Measurements from ENCODE around the gene TMEM178B. TPM values are rescaled to one million over a fixed set of nuclear protein-coding genes. Genes with fewer than 3 reads are reported as not detected.

TMEM178B gene
- total and polyA plus RNA-seq, 2 donors (not counting 1 experiment from before 2014, with no cell fraction given), result 0.28 to 0.96 TPM

DNA sequence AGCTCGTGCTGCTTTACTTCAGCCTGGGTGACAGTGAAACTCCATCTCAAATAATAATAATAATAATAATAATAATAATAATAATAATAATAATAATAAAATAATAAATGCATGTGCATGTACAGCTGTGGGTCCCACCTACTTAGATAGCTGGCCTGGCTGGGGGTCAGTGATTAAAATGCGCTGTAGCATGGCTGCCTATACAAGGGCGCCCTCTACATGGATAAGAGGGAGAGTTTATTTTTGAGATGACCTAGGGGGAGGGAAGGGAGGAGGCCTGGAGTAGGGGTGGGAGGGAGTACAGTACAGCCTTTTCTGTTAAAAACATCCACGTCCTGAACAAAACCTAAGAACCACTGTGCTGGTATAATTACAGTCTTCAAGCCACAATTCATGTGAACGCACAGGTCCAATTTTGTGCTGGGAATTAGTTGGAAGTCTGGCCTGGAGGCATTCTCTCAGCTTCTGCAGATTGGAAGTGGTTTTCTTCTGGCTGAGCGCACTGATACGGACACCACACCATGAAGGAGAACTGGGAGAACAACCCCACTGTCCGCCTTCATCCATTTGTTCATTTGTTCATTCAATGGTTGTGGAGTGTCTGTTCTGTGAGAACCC is 146.5 kb downstream of the TMEM178B start:
- H4K20me1 ChIP-seq (ENCODE audit: control insufficient read depth, insufficient read depth, low read length, poor library complexity, severe bottlenecking), result no peaks in the 10 kb centered on the region
- no peaks in the 10 kb centered on the region for H3K9me3 Mint-ChIP-seq (ENCODE audit: insufficient read depth)
- H3K4me1 ChIP-seq (ENCODE audit: control insufficient read depth in 2 of 2, insufficient read depth in 2 of 2, low read length in 2 of 2), result no peaks in the 10 kb centered on the region
- H3K79me2 ChIP-seq (ENCODE audit: control insufficient read depth, insufficient read depth, low read length), result no peaks in the 10 kb centered on the region
- CTCF ChIA-PET, result no interaction called here
- H3K27ac ChIP-seq (ENCODE audit: low read length in 2 of 2), result no peak overlapping the region
- H3K4me2 ChIP-seq (replicated peaks; ENCODE audit: low read depth, low read length, poor library complexity, severe bottlenecking), result no peak overlapping the region
- no peak overlapping the region for H3K27ac Mint-ChIP-seq
- no peak for DNase-seq
- TF ChIP-seq CTCF (IDR thresholded peaks at IDR 0.05) (no peak), EZH2 (IDR thresholded peaks at IDR 0.05; ENCODE audit: borderline replicate concordance, insufficient read depth, low read depth, low read length, poor library complexity, severe bottlenecking) (no peak)
- H3K27me3 Mint-ChIP-seq, result peaks cover 8% of the 10 kb centered on the region
- H3K36me3 ChIP-seq (replicated peaks in 1 of 2; ENCODE audit: control extremely low read depth in 1 of 2, control insufficient read depth in 1 of 2, extremely low read depth in 1 of 2, insufficient read depth in 2 of 2, low read length in 1 of 2), result no peaks in the 10 kb centered on the region
- no peak overlapping the region for H3K4me3 ChIP-seq (ENCODE audit: control extremely low read depth in 1 of 5, extremely low read depth in 1 of 5, insufficient read depth in 1 of 5, low read depth in 2 of 5, low read length in 4 of 5)
- H3K9me3 ChIP-seq (ENCODE audit: control extremely low read depth in 1 of 3, control insufficient read depth in 2 of 3, insufficient read depth in 1 of 3, low read length in 2 of 3), result no peaks in the 10 kb centered on the region
- intact Hi-C loops (cut with micrococcal nuclease), result no loop called here
- H3K27me3 ChIP-seq (replicated peaks in 1 of 4; ENCODE audit: control extremely low read depth in 1 of 4, control insufficient read depth in 3 of 4, insufficient read depth in 4 of 4, low read length in 3 of 4), result peaks cover 0 to 3% (median 0%) of the 10 kb centered on the region in 4 experiments
- POLR2A ChIA-PET, result no interaction called here
- H2AFZ ChIP-seq (ENCODE audit: insufficient read depth, low read depth, low read length, poor library complexity, severe bottlenecking), result no peak overlapping the region
- H3K4me1 Mint-ChIP-seq, result no peaks in the 10 kb centered on the region
- no peak overlapping the region for H3K4me3 Mint-ChIP-seq
- WGBS (ENCODE audit: insufficient coverage), result 100% methylated on average over 1 of the region's 8 CpGs
- no peak overlapping the region for H3K9ac ChIP-seq (ENCODE audit: low read length)
- no peak for ATAC-seq (ENCODE audit: low read depth)

DNA sequence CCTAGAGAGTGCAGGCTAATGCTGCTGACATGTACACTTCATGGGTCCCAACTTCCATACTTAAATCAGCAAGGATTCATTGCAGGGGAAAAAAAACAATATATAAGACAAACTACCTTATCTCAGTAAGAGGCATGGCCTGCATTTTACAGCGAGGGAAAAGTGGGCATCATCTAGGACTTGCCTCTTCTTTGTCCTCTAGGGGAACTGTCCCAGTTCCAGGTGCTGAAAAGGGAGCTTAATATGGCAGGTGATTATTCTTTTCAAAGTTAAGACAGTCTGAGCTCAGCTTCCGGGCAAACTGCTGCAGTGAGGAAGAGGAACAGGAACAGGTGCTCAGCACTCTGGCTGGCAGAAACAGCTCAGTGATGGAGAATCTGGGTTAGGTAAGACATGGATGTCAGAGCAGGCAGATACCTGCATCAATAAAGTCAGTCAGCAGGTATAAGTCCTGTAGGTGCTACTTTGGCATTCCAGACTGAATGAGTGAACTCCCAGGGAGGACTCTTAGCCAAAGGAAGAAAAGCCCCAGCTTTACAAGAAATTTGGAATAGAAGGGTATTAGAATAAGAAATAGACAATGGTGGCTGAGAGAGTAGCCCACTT is 147.2 kb downstream of the TMEM178B start:
- no peaks in the 10 kb centered on the region for H3K9me3 ChIP-seq (ENCODE audit: control extremely low read depth in 1 of 3, control insufficient read depth in 2 of 3, insufficient read depth in 1 of 3, low read length in 2 of 3)
- Mint-ChIP-seq H3K9me3 (ENCODE audit: insufficient read depth) (no peaks in the 10 kb centered on the region), H3K4me1 (peaks cover under 1% of the 10 kb centered on the region), H3K27me3 (peaks cover 8% of the 10 kb centered on the region), H3K27ac (no peak overlapping the region), H3K4me3 (no peak overlapping the region)
- 55% methylated on average over 2 of the region's 2 CpGs for WGBS (ENCODE audit: insufficient coverage)
- H4K20me1 ChIP-seq (ENCODE audit: control insufficient read depth, insufficient read depth, low read length, poor library complexity, severe bottlenecking), result no peaks in the 10 kb centered on the region
- intact Hi-C loops (cut with micrococcal nuclease), result no loop called here
- H3K4me1 ChIP-seq (ENCODE audit: control insufficient read depth in 2 of 2, insufficient read depth in 2 of 2, low read length in 2 of 2), result no peaks in the 10 kb centered on the region
- no peak for DNase-seq
- no peak overlapping the region for H3K27ac ChIP-seq (ENCODE audit: low read length in 2 of 2)
- no peaks in the 10 kb centered on the region for H3K79me2 ChIP-seq (ENCODE audit: control insufficient read depth, insufficient read depth, low read length)
- H3K4me2 ChIP-seq (replicated peaks; ENCODE audit: low read depth, low read length, poor library complexity, severe bottlenecking), result no peak overlapping the region
- ATAC-seq (ENCODE audit: low read depth), result no peak
- no peak overlapping the region for H2AFZ ChIP-seq (ENCODE audit: insufficient read depth, low read depth, low read length, poor library complexity, severe bottlenecking)
- ChIA-PET POLR2A (no interaction called here), CTCF (no interaction called here)
- TF ChIP-seq CTCF (IDR thresholded peaks at IDR 0.05) (no peak), EZH2 (IDR thresholded peaks at IDR 0.05; ENCODE audit: borderline replicate concordance, insufficient read depth, low read depth, low read length, poor library complexity, severe bottlenecking) (no peak)
- H3K4me3 ChIP-seq (ENCODE audit: control extremely low read depth in 1 of 5, extremely low read depth in 1 of 5, insufficient read depth in 1 of 5, low read depth in 2 of 5, low read length in 4 of 5), result no peak overlapping the region
- no peaks in the 10 kb centered on the region for H3K36me3 ChIP-seq (replicated peaks in 1 of 2; ENCODE audit: control extremely low read depth in 1 of 2, control insufficient read depth in 1 of 2, extremely low read depth in 1 of 2, insufficient read depth in 2 of 2, low read length in 1 of 2)
- peaks cover 0 to 3% (median 0%) of the 10 kb centered on the region in 4 experiments for H3K27me3 ChIP-seq (replicated peaks in 1 of 4; ENCODE audit: control extremely low read depth in 1 of 4, control insufficient read depth in 3 of 4, insufficient read depth in 4 of 4, low read length in 3 of 4)
- no peak overlapping the region for H3K9ac ChIP-seq (ENCODE audit: low read length)

All from B cell (primary cell).